HG03060 (cell line): ENCODE results near the gene LTB4R.

Source experiments
- ATAC-seq: cut with Tn5 transposase; IDR thresholded peaks from one replicate; pipeline ENCODE4 v1.9.1; 2021; ENCODE audit warnings: low read depth, moderate number of reproducible peaks; ENCODE audit not compliant: unreplicated experiment

LTB4R gene

DNA sequence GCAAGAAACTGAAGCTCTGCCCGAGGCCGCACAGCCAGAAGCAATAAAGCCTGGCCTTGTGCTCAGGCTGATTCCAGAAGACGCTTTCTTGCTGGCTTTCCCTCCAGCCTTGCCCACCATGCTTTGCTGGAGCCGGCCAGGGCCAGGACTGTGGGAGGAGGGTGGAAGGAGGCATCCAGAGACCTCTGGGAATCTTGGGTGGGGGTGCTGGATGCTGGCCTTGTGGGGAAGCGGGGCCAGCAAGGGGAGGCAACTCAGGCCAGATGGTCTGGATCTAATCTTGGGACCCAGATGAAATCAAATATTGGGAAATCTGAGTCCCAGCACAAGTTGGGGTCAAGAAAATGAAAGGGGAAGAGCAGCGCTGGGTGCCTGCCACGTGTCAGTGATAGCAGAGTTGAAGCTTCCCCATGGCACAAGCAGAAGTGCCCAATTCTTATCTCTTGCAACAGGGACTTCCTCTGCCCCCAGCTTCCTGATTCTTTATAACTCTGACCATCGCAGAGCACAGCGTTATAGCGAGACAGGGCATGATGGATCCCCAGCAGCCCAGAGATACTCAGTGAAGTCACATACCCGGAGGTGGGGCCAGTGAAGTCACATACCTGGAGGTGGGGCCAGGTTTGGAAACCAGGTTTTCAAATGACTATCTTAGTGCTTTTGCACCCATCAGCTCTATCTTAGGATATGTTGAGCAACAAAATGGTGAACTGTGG, 33.5 kb upstream of the LTB4R start:
- no peak for ATAC-seq

DNA sequence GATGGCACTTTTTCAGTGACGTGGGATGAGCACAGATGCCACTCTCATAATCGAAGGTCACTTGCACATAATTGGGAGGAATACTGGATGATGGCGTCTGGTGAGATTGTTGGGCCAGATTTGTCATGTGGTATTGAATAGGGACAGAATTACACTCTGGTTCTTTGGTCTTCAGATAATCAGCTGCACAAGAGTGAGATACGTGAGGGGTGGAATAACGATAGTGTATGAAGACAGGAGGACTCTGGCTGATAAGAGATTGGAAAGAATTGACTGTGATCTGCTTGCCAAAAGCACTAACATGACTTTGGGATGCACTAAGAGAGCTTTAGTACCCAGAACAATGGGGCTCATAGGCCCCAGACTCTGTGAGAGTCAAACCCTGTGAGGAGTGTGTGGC, 32.9 kb upstream of the LTB4R start:
- ATAC-seq = no peak

DNA sequence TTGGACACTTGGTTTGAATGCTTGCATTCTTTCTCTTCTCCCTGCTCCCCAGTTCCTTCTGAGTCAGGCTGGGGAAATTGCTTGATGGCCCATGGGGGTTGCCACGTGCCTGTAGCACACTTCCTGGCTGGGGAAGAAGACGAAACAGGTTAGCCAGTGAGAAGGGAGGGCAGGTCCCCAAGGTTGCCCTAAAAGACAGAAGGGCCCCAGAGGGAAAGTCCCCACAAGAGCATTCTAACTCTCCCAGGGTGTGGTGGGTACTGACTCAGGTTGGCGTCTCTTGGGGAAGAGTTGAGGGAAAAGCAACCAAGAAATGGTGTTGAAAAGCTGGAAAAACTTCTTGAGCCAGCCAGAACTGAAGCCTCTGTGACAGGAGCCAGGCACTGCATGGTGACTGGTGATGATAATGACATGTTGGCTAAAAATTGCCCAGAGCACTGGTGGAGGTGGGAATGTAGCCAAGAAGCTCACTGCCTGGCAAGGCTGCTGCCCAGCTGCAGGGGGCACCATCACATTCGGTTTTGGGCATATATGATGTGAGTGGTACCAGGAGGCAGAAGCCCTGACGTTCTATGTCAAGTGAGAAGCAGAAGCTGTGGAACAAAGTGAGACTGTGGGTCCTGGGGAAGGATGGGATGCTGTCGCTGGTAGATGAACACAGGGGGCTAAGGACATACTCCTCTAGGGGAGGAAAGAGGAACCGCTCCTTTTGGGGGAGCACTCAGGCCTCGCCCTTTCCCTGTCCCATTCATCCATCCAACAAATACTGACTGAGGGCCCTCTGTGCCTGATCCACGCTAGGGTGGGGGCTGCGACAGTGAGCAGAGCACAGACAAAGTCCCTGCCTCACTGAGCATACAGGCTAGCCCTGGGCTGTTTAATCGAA, 31.8 kb upstream of the LTB4R start:
- no peak for ATAC-seq

GRCh38 chr14:24280797-24281460, 30.4 kb upstream of the LTB4R start:
- ATAC-seq = no peak

DNA sequence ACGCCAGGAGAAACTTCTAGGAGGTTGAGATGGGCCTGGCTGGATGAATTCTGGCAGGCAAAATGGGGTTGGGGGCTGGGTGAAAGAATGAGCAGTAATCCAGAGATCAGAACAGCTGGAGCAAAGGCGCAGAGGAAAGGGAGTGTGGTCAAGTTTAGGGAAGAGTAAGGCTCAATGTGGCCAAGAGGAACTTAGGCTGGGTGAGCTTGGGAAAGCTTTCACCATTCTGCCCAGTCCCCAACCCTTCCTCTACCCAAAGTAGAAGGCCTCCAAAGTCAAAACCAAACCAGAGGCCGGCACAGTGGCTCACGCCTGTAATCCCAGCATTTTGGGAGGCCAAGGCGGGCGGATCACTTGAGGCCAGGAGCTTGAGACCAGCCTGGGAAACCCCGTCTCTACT, 29.7 kb upstream of the LTB4R start:
- no peak for ATAC-seq

GRCh38 chr14:24282736-24283135, 28.6 kb upstream of the LTB4R start:
- no peak for ATAC-seq

DNA sequence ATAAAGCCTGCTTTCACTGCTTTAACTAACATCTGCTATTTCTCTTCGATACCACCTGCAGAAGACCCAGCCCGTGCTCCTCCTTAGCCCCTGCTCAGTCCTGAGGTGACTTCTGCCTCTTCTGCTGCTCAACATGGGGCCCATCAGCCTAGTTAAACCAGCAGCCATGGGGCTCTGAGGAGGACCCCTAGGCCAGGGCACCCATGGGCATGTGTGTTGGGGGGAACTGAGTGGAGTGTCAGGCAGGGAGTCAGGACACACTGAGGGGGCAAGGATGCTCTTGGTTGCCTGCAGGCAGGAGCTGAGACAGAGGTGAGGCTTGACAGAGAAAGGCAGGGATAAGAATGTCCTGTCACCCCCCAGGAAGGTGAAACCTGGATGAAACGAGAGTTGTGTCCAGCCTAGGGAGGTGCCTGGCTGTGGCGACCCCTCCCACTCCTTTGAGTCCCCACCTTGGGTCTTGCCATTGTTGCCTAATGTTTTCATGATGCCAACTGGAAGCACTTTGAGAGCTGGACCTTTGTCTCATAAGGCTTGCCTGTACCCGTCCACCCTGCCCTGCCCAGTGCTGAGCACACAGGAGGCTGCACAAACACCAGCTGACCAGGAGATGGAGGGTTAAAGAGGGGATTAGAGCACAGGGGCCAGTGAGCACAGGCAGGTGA, 27.4 kb upstream of the LTB4R start:
- ATAC-seq = no peak

DNA sequence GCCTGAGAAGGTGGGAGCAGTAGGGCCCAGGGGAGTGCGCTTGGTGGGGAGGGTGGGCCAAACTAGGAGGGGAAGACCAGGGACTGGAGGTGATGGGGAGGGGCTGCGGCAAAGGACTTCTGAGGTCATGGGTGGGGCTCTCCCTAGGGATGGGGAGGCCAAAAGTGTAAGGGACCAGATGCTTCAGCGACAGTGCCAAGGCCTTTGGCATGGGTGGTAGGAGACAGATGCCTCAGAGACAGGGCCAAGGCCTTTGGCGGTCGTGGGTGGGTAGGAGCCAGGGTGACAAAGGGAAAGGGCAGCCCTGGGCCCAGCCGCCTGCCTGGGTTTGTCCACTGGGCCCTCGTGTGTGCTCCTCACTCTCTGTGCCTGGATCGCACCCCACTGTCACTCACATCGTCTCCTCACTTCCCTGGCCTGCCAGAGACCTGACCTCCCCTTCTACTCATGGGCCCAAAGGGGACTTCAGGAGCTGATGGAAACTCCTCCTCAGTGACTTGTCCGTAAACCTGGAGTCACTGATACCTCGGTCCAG, 26.7 kb upstream of the LTB4R start:
- ATAC-seq = no peak

DNA sequence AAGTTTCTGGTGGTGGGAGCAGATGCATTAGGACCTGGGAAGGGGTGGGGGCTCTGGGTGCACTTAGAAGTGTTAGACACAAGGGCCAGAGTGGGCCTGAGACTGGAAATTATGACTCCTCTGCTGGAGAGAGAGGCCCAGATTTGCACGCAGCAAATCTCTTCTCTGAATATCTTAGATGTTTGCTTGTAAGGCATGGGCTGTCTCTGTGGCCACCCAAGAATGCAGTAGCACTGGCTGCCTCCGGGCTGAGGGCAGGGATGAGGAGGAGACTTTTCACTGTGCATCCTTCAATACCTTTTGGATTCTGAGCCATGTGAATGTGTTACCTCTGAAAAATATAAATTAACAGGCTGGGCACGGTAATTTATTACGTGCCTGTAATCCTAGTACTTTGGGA, 26.0 kb upstream of the LTB4R start:
- ATAC-seq = no peak

GRCh38 chr14:24286996-24287395, 24.3 kb upstream of the LTB4R start:
- ATAC-seq = no peak

DNA sequence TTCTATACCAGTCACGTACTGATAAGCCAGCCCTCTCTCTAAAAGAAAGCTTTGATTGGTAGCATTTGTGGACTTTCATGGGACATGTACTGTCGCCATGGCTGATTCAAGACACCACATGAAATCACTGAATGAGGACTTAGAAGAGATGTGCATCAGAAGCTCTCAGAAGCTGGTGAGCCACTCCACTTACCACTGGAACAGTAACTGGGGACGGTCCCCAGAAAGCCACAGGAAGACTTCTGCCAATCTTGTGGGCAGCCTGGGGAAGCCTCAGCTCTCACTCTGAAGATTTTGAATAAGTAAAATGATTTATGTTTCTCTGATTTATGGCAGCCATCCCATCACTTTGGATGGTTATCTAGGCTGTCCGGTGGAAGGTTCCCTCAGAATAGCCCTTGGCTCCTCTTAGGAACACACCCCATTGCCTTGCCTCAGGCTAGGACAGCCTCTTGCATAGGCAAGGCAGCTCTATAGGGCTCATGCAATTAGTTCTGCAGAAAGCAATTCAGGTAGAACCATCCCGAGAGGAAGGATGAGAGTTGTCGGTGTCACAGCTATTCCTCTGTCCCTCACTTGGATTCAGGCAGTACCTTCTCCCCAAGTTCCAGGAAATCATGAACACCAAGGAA, 21.5 kb upstream of the LTB4R start:
- ATAC-seq = peak; percentile 59

DNA sequence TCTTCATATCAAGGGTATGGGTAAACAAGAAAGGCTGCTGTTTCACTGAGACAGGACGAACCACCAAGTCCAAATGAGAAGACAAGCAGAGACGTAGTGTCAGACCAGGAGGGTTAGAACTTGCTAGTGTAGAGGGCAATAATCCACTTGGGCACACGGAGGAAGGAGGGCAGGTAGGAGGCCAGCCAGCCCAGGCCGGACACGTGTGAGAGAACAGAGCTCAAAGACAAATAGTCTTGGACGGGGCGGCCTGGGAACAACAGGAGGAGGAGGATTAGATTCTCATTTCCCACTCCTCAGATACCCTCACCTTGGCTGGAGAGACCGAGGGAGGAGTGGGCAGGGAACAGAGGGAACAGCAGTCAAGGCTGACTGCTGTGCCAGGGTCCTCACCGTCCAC, 20.6 kb upstream of the LTB4R start:
- no peak for ATAC-seq

- no peak for ATAC-seq
Measured at GRCh38 chr14:24291446-24292117, 19.7 kb upstream of the LTB4R start.

- ATAC-seq = no peak
Measured at GRCh38 chr14:24292118-24292807, 19.0 kb upstream of the LTB4R start.

- ATAC-seq = no peak
Measured at GRCh38 chr14:24293525-24293924, 17.8 kb upstream of the LTB4R start.

GRCh38 chr14:24296341-24297157, 14.8 kb upstream of the LTB4R start:
- no peak for ATAC-seq

DNA sequence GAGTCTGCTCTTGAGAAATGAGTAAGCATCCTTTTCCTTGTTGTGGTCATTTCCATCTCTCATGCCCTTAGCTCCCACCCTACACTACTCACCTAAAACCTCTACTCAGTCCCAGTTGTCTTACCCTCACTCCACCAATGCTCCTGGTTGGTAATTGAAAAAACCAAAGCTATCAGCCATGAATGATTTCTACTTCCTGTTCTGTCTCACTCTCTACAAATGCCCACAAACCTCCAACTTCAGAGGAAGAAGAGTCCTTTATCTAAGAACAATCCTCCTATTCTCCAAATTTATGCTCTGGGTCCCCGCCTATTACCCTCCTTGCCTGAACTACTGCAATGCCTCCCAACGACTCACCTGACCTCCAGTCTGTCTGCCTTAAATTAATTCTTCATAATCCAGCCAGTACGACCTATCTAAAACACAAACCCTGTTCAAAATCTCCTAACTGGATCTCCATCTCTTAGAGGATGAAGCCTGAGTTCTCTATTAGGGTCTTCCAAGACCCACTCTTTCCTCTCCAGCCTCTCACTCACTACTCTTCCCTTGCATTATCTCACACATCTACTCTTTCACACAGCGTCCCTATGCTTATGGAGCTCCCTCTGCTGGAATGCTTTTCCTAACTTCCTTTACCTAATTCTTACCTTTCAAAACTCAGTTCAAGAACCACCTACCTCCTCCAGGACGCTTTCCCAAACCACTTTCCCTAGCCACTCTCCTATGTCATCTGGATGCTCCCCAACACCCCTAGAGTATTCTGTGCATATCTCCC, 13.9 kb upstream of the LTB4R start:
- ATAC-seq = no peak

DNA sequence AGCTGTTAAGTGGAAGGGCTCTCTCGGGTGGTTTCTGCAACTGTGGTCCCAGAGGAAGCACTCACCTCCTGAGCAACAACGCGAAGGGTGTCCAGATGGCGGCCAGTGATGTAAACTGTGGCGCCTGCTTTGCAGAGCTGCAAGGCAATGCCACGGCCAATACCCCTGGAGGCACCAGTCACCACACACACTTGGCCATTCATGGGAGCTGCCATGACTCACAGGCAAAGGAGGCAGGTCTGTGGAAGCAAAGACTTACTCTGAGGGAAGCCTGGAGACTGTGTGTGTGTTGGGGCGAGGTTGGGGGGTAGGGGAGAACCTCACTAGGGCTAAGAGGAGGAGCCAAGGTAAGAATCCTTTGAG, 12.4 kb upstream of the LTB4R start:
- no peak for ATAC-seq
